HepG2 (cell line): ENCODE results near the gene ABCB8. TPM values are rescaled to one million over a fixed set of nuclear protein-coding genes. Genes with fewer than 3 reads are reported as not detected.

Experiments used
- ARHGAP35 ChIP-seq: sonication (generic); formaldehyde crosslinking; IDR thresholded peaks from 2 replicates; pipeline ENCODE4 v1.9.0; 2022; ENCODE audit warnings: mild to moderate bottlenecking, inconsistent platforms, moderate library complexity, missing genetic modification reagents, borderline replicate concordance
- ATAD3A ChIP-seq: sonication (generic); formaldehyde crosslinking; IDR thresholded peaks from 2 replicates; pipeline ENCODE4 v1.4.0; 2020; ENCODE audit warnings: missing genetic modification reagents
- CENPX ChIP-seq: sonication (generic); formaldehyde crosslinking; IDR thresholded peaks from 2 replicates; pipeline ENCODE4 v1.9.0; 2021; ENCODE audit warnings: mild to moderate bottlenecking, missing genetic modification reagents, moderate library complexity
- CREM ChIP-seq, 2 experiments: sonication (generic) in 1 of 2; formaldehyde crosslinking in 1 of 2; IDR thresholded peaks; 2 replicates each; pipeline versions ENCODE4 v1.4.0 to v1.6.1; 2016 to 2020; ENCODE audit warnings: antibody characterized with exemption in 1 of 2, mild to moderate bottlenecking in 1 of 2, missing genetic modification reagents in 1 of 2
- EEA1 ChIP-seq: sonication (generic); formaldehyde crosslinking; IDR thresholded peaks from 2 replicates; pipeline ENCODE4 v1.5.1; 2020; ENCODE audit warnings: mild to moderate bottlenecking, missing genetic modification reagents, borderline replicate concordance
- ELF1 ChIP-seq: sonication (generic); formaldehyde crosslinking; IDR thresholded peaks from 2 replicates; pipeline ENCODE4 v1.4.0; 2020; ENCODE audit warnings: missing genetic modification reagents
- IKZF4 ChIP-seq: sonication (generic); formaldehyde crosslinking; IDR thresholded peaks from 2 replicates; pipeline ENCODE4 v1.5.1; 2020; ENCODE audit warnings: borderline replicate concordance, mild to moderate bottlenecking, low read depth, missing genetic modification reagents; ENCODE audit errors: not compliant biosample characterization
- ISL2 ChIP-seq: sonication (generic); formaldehyde crosslinking; IDR thresholded peaks from 2 replicates; pipeline ENCODE4 v1.5.0; 2020; ENCODE audit warnings: missing genetic modification reagents
- JARID2 ChIP-seq: sonication (generic); formaldehyde crosslinking; IDR thresholded peaks from 2 replicates; pipeline ENCODE4 v1.8.1; 2023; ENCODE audit warnings: missing genetic modification reagents, inconsistent platforms; ENCODE audit not compliant: insufficient replicate concordance
- KAT7 ChIP-seq: IDR thresholded peaks from 2 replicates; pipeline ENCODE4 v1.6.1; 2018; ENCODE audit warnings: borderline replicate concordance, missing compliant biosample characterization
- KDM1A ChIP-seq: IDR thresholded peaks from 2 replicates; pipeline ENCODE4 v1.6.1; 2016; ENCODE audit warnings: missing compliant biosample characterization
- PAF1 ChIP-seq: IDR thresholded peaks from 2 replicates; pipeline ENCODE4 v1.6.1; 2016; ENCODE audit warnings: missing genetic modification reagents, missing compliant biosample characterization
- PLRG1 ChIP-seq: fragments of 450-650 bp; conservative IDR thresholded peaks from 2 replicates; pipeline ENCODE4 v1.6.1; 2016
- PLSCR1 ChIP-seq: sonication (generic); formaldehyde crosslinking; IDR thresholded peaks from 2 replicates; pipeline ENCODE4 v1.5.0; 2020; ENCODE audit warnings: missing genetic modification reagents, mild to moderate bottlenecking, borderline replicate concordance
- TEAD2 ChIP-seq: sonication (generic); formaldehyde crosslinking; IDR thresholded peaks from 2 replicates; pipeline ENCODE4 v1.9.0; 2021; ENCODE audit warnings: missing genetic modification reagents
- ZFP82 ChIP-seq: sonication (generic); formaldehyde crosslinking; IDR thresholded peaks from 2 replicates; pipeline ENCODE4 v1.5.1; 2020; ENCODE audit warnings: mild to moderate bottlenecking, missing genetic modification reagents, borderline replicate concordance
- ZNF260 ChIP-seq: sonication (generic); formaldehyde crosslinking; IDR thresholded peaks from 2 replicates; pipeline ENCODE4 v1.4.0; 2020; ENCODE audit warnings: missing genetic modification reagents, low read depth, mild to moderate bottlenecking, borderline replicate concordance
- ZNF550 ChIP-seq: sonication (generic); formaldehyde crosslinking; IDR thresholded peaks from 2 replicates; pipeline ENCODE4 v1.4.0; 2020; ENCODE audit warnings: mild to moderate bottlenecking, missing genetic modification reagents, borderline replicate concordance
- ZNF563 ChIP-seq: sonication (generic); formaldehyde crosslinking; IDR thresholded peaks from 2 replicates; pipeline ENCODE4 v1.8.0; 2022; ENCODE audit warnings: mild to moderate bottlenecking, moderate library complexity, missing genetic modification reagents
- ZNF570 ChIP-seq: sonication (generic); formaldehyde crosslinking; IDR thresholded peaks from 2 replicates; pipeline ENCODE4 v1.4.0; 2020; ENCODE audit warnings: mild to moderate bottlenecking, missing genetic modification reagents, borderline replicate concordance
- ZNF598 ChIP-seq: sonication (generic); formaldehyde crosslinking; IDR thresholded peaks from 2 replicates; pipeline ENCODE4 v1.5.1; 2020; ENCODE audit warnings: mild to moderate bottlenecking, missing genetic modification reagents, borderline replicate concordance
- ZNF781 ChIP-seq: sonication (generic); formaldehyde crosslinking; IDR thresholded peaks from 2 replicates; pipeline ENCODE4 v1.5.1; 2020; ENCODE audit warnings: borderline replicate concordance, mild to moderate bottlenecking, missing genetic modification reagents; ENCODE audit errors: not compliant biosample characterization
- ZSCAN25 ChIP-seq: sonication (generic); formaldehyde crosslinking; IDR thresholded peaks from 2 replicates; pipeline ENCODE4 v1.8.0; 2022; ENCODE audit warnings: mild to moderate bottlenecking, missing genetic modification reagents
- polyA plus RNA-seq, 8 experiments: library from polyadenylated mRNA; depleted of rRNA in 3 of 8; stranded (reverse) in 7 of 8; unstranded in 1 of 8; fragments of >200 nt; fragmentation: Illumina TruSeq in 4 of 8; extraction: Trizol in 4 of 8; gene quantifications; 2 replicates each; pipeline versions ENCODE4 v1.2.1 to v1.2.3, GENCODE V29; 2011 to 2016; ENCODE audit warnings: low read depth in 4 of 8, missing spikeins in 1 of 8, mixed read lengths in 1 of 8; ENCODE audit not compliant: insufficient read depth in 1 of 8
- total RNA-seq, 5 experiments: library from RNA; depleted of rRNA; stranded (reverse); fragments of >200 nt; fragmentation: Illumina TruSeq; extraction: Trizol; gene quantifications; 2 replicates each; pipeline ENCODE4 v1.2.3, GENCODE V29; 2016; ENCODE audit warnings: low read depth in 1 of 5
- TF ChIP-seq, protein P1 (sequence below): sonication (generic); formaldehyde crosslinking; IDR thresholded peaks from 2 replicates; pipeline ENCODE4 v1.8.1; 2023; ENCODE audit warnings: mild to moderate bottlenecking, missing genetic modification reagents
- TF ChIP-seq, protein P2 (sequence below): sonication (generic); formaldehyde crosslinking; IDR thresholded peaks from 2 replicates; pipeline ENCODE4 v1.4.0; 2020; ENCODE audit warnings: missing genetic modification reagents
- TF ChIP-seq, protein P3 (sequence below): sonication (generic); formaldehyde crosslinking; IDR thresholded peaks from 2 replicates; pipeline ENCODE4 v1.5.0; 2020; ENCODE audit warnings: missing genetic modification reagents

Gene ABCB8
- total and polyA plus RNA-seq, 2 of the 13 experiments (the other 11 are each of a cell fraction or from before 2014, with no cell fraction given): 6.6 to 16.7 TPM

GRCh38 chr7:151057989-151058780 lies 29.9 kb downstream of the ABCB8 start (continued):
- TF ChIP-seq PLSCR1 (CRISPR knock-in tag) (no peak), ZFP82 (no peak), ZNF550 (no peak), CREM (IDR thresholded peaks at IDR 0.05) (peak; percentile 99), CREM (CRISPR knock-in tag; IDR thresholded peaks at IDR 0.05) (no peak), KAT7 (CRISPR knock-in tag) (no peak; the same call in 1 of the 2 replicates), PLRG1 (no peak), ZNF781 (CRISPR knock-in tag) (no peak), EEA1 (no peak), ZNF563 (no peak; the same call in 1 of the 2 replicates), CENPX (no peak), ZSCAN25 (no peak), ELF1 (peak; percentile 97), TEAD2 (CRISPR knock-in tag) (no peak), IKZF4 (CRISPR knock-in tag) (no peak), KDM1A (CRISPR knock-in tag) (no peak), ZNF598 (CRISPR knock-in tag) (peak; percentile 13; the same call in 1 of the 2 replicates), ARHGAP35 (no peak), ATAD3A (CRISPR knock-in tag) (no peak), ZNF260 (CRISPR knock-in tag) (no peak), ISL2 (CRISPR knock-in tag) (no peak; the same call in none of the 2 replicates), JARID2 (no peak), PAF1 (CRISPR knock-in tag) (no peak), ZNF570 (no peak)
- TF ChIP-seq, protein P1, sequence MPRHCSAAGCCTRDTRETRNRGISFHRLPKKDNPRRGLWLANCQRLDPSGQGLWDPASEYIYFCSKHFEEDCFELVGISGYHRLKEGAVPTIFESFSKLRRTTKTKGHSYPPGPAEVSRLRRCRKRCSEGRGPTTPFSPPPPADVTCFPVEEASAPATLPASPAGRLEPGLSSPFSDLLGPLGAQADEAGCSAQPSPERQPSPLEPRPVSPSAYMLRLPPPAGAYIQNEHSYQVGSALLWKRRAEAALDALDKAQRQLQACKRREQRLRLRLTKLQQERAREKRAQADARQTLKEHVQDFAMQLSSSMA: no peak
- TF ChIP-seq, protein P2, sequence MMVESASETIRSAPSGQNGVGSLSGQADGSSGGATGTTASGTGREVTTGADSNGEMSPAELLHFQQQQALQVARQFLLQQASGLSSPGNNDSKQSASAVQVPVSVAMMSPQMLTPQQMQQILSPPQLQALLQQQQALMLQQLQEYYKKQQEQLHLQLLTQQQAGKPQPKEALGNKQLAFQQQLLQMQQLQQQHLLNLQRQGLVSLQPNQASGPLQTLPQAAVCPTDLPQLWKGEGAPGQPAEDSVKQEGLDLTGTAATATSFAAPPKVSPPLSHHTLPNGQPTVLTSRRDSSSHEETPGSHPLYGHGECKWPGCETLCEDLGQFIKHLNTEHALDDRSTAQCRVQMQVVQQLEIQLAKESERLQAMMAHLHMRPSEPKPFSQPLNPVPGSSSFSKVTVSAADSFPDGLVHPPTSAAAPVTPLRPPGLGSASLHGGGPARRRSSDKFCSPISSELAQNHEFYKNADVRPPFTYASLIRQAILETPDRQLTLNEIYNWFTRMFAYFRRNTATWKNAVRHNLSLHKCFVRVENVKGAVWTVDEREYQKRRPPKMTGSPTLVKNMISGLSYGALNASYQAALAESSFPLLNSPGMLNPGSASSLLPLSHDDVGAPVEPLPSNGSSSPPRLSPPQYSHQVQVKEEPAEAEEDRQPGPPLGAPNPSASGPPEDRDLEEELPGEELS (CRISPR knock-in tag): no peak
- TF ChIP-seq, protein P3, sequence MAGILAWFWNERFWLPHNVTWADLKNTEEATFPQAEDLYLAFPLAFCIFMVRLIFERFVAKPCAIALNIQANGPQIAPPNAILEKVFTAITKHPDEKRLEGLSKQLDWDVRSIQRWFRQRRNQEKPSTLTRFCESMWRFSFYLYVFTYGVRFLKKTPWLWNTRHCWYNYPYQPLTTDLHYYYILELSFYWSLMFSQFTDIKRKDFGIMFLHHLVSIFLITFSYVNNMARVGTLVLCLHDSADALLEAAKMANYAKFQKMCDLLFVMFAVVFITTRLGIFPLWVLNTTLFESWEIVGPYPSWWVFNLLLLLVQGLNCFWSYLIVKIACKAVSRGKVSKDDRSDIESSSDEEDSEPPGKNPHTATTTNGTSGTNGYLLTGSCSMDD: no peak
